HCT116 (cell line): ENCODE measurements around the gene IL32. TPM values are rescaled to one million over a fixed set of nuclear protein-coding genes. Genes with fewer than 3 reads are reported as not detected.

ENCODE experiments used
- ATAC-seq: fragments of 200-7000 bp; cut with Tn5 transposase; 2 replicates; pipeline ENCODE4 v1.9.1; 2020; ENCODE audit warnings: mild to moderate bottlenecking, moderate library complexity
- BruUV-seq: library from RNA; stranded (reverse); fragments of 400-500 nt; replicated peaks from 2 replicates; lab custom pipeline; 2021; lab: Mats Ljungman, UMichigan
- CTCF ChIA-PET: fragments of 300-600 bp; sonication (Branson Sonifier 250); formaldehyde crosslinking; loops from one replicate; lab custom pipeline; 2021; ENCODE audit warnings: antibody characterized with exemption; lab: Charles Lee
- POLR2A ChIA-PET: fragments of 300-600, 350-600 bp; sonication (Branson Sonifier 250); formaldehyde crosslinking; loops from one replicate; lab custom pipeline; 2021; ENCODE audit warnings: antibody characterized with exemption; lab: Charles Lee
- RAD21 ChIA-PET, 2 experiments: fragments of 300-600 bp; sonication (Branson Sonifier 250); formaldehyde crosslinking; loops; one replicate each; lab custom pipeline; 2023; ENCODE audit warnings: low total read pairs in 2 of 2; ENCODE audit not compliant: uncharacterized antibody in 2 of 2, unreplicated experiment in 2 of 2, low non-redundant PET in 1 of 2; lab: Charles Lee
- DNase-seq: peaks from one replicate; pipeline ENCODE4 v3.0.0-alpha.2; 2010; ENCODE audit warnings: low read depth, low spot score
- H2AFZ ChIP-seq: fragments of 200-600 bp; shearing (Covaris generic), sonication (generic); 2 replicates; pipeline ENCODE4 v1.6.1; 2017; ENCODE audit warnings: low read depth, mixed run types, mixed read lengths, antibody characterized with exemption, low read length; ENCODE audit not compliant: poor library complexity, severe bottlenecking
- H3K27ac ChIP-seq: 2 replicates; pipeline ENCODE4 v1.5.1; 2012; ENCODE audit warnings: low read depth, low read length
- H3K27me3 ChIP-seq: fragments of 200-600 bp; sonication (generic); 2 replicates; pipeline ENCODE4 v1.6.1; 2016; ENCODE audit warnings: mixed run types, low read length, mixed read lengths; ENCODE audit not compliant: insufficient read depth
- H3K36me3 ChIP-seq, 2 experiments: fragments of 200-500 bp in 1 of 2; fragments of 200-600 bp in 1 of 2; sonication (Bioruptor generic) in 1 of 2; sonication (generic) in 1 of 2; 2 replicates each; pipeline versions ENCODE4 v1.5.1 to v1.6.1; 2014 to 2016; ENCODE audit warnings: low read length in 2 of 2, inconsistent platforms in 1 of 2, mixed read lengths in 1 of 2, mixed run types in 1 of 2; ENCODE audit not compliant: insufficient read depth in 2 of 2, control insufficient read depth in 1 of 2
- H3K4me1 ChIP-seq, 2 experiments: fragments of 200-600 bp in 1 of 2; sonication (generic) in 1 of 2; 2 replicates each; pipeline versions ENCODE4 v1.5.1 to v1.6.1; 2012 to 2017; ENCODE audit warnings: low read length in 2 of 2, inconsistent platforms in 1 of 2, mild to moderate bottlenecking in 1 of 2, mixed read lengths in 1 of 2, mixed run types in 1 of 2, moderate library complexity in 1 of 2; ENCODE audit not compliant: insufficient read depth in 2 of 2, control insufficient read depth in 1 of 2
- H3K4me2 ChIP-seq: fragments of 200-600 bp; sonication (generic); 2 replicates; pipeline ENCODE4 v1.6.1; 2017; ENCODE audit warnings: mixed run types, low read length, mixed read lengths
- H3K4me3 ChIP-seq, 2 experiments: fragments of 200-600 bp in 1 of 2; sonication (generic) in 1 of 2; replicated peaks in 1 of 2; 2 replicates each; pipeline ENCODE4 v1.5.1; 2011 to 2016; ENCODE audit warnings: low read length in 2 of 2, control low read depth in 1 of 2, low read depth in 1 of 2, mild to moderate bottlenecking in 1 of 2, mixed read lengths in 1 of 2, mixed run types in 1 of 2
- H3K79me2 ChIP-seq: fragments of 200-600 bp; sonication (generic); 2 replicates; pipeline ENCODE4 v1.6.1; 2017; ENCODE audit warnings: mild to moderate bottlenecking, mixed run types, low read length, moderate library complexity, mixed read lengths; ENCODE audit not compliant: insufficient read depth
- H3K9ac ChIP-seq: fragments of 200-600 bp; sonication (generic); 2 replicates; pipeline ENCODE4 v1.6.1; 2016; ENCODE audit warnings: low read length, mixed read lengths
- H3K9me2 ChIP-seq: fragments of 200-600 bp; sonication (generic), shearing (Covaris generic); 2 replicates; pipeline ENCODE4 v1.6.1; 2017; ENCODE audit warnings: mixed run types, mild to moderate bottlenecking, moderate library complexity; ENCODE audit not compliant: insufficient read depth
- H3K9me3 ChIP-seq, 2 experiments: fragments of 200-500 bp in 1 of 2; fragments of 200-600 bp in 1 of 2; sonication (Bioruptor generic) in 1 of 2; sonication (generic) in 1 of 2; 2 replicates each; pipeline ENCODE4 v1.6.1; 2014 to 2017; ENCODE audit warnings: low read length in 2 of 2, mixed read lengths in 2 of 2, inconsistent platforms in 1 of 2, low read depth in 1 of 2, mild to moderate bottlenecking in 1 of 2, mixed run types in 1 of 2, moderate library complexity in 1 of 2; ENCODE audit not compliant: control insufficient read depth in 1 of 2, insufficient read depth in 1 of 2
- H4K20me1 ChIP-seq: fragments of 200-600 bp; sonication (generic), shearing (Covaris generic); 2 replicates; pipeline ENCODE4 v1.6.1; 2017; ENCODE audit warnings: mixed run types, mild to moderate bottlenecking, moderate library complexity; ENCODE audit not compliant: insufficient read depth
- CBX3 ChIP-seq: IDR thresholded peaks from 2 replicates; pipeline ENCODE4 v1.6.1; 2012; ENCODE audit warnings: low read depth
- CEBPB ChIP-seq: IDR thresholded peaks from 2 replicates; pipeline ENCODE4 v1.6.1; 2012; ENCODE audit warnings: low read depth
- CTCF ChIP-seq, 3 experiments: fragments of 200-600 bp in 1 of 3; sonication (generic) in 1 of 3; IDR thresholded peaks in 2 of 3; conservative IDR thresholded peaks in 1 of 3; 2 replicates each; pipeline ENCODE4 v1.5.1; 2012 to 2017; ENCODE audit warnings: low read depth in 2 of 3, low read length in 2 of 3, antibody characterized with exemption in 1 of 3, borderline replicate concordance in 1 of 3, control low read depth in 1 of 3, mild to moderate bottlenecking in 1 of 3, mixed read lengths in 1 of 3, mixed run types in 1 of 3, moderate library complexity in 1 of 3; ENCODE audit not compliant: insufficient read depth in 1 of 3
- EGR1 ChIP-seq: IDR thresholded peaks from 2 replicates; pipeline ENCODE4 v1.6.1; 2012; ENCODE audit warnings: low read depth
- ELF1 ChIP-seq: IDR thresholded peaks from 2 replicates; pipeline ENCODE4 v1.6.1; 2012; ENCODE audit warnings: low read depth, borderline replicate concordance
- EZH2 ChIP-seq: fragments of 200-600 bp; sonication (generic); IDR thresholded peaks from 2 replicates; pipeline ENCODE4 v1.6.1; 2017; ENCODE audit warnings: antibody characterized with exemption, mixed run types
- EZH2phosphoT487 ChIP-seq: fragments of 200-600 bp; IDR thresholded peaks from 2 replicates; pipeline ENCODE4 v1.6.1; 2018; ENCODE audit warnings: antibody characterized with exemption, borderline replicate concordance
- FOSL1 ChIP-seq: IDR thresholded peaks from 2 replicates; pipeline ENCODE4 v1.6.1; 2012; ENCODE audit warnings: low read depth
- JUND ChIP-seq: IDR thresholded peaks from 2 replicates; pipeline ENCODE4 v1.6.1; 2012
- MAX ChIP-seq: IDR thresholded peaks from 2 replicates; pipeline ENCODE4 v1.6.1; 2012
- POLR2AphosphoS5 ChIP-seq: IDR thresholded peaks from 2 replicates; pipeline ENCODE4 v1.6.1; 2011; ENCODE audit warnings: mild to moderate bottlenecking, low read depth, low read length, moderate library complexity
- RAD21 ChIP-seq: IDR thresholded peaks from 2 replicates; pipeline ENCODE4 v1.6.1; 2012; ENCODE audit warnings: low read depth, mild to moderate bottlenecking
- SRF ChIP-seq: IDR thresholded peaks from 2 replicates; pipeline ENCODE4 v1.6.1; 2012; ENCODE audit warnings: low read depth
- YY1 ChIP-seq: IDR thresholded peaks from 2 replicates; pipeline ENCODE4 v1.6.1; 2011; ENCODE audit warnings: low read length, low read depth, moderate library complexity, mild to moderate bottlenecking; ENCODE audit not compliant: insufficient replicate concordance; ENCODE audit errors: extremely low read depth
- ZFX ChIP-seq: fragments of 450-650 bp; IDR thresholded peaks from 2 replicates; pipeline ENCODE4 v1.6.1; 2017
- ZNF274 ChIP-seq: fragments of 200-500 bp; sonication (Bioruptor generic); IDR thresholded peaks from 2 replicates; pipeline ENCODE4 v1.6.1; 2014; ENCODE audit warnings: mild to moderate bottlenecking, low read depth, low read length, inconsistent platforms
- intact Hi-C: fragments of 100-400 bp; cut with micrococcal nuclease; formaldehyde crosslinking; loops from 2 replicates; pipeline ENCODE4 v1.10.0; 2022
- total RNA-seq: library from RNA; stranded (reverse); gene quantifications from one replicate; pipeline ENCODE4 v1.2.1, GENCODE V29; 2021; ENCODE audit not compliant: unreplicated experiment

IL32 gene
- total RNA-seq, 1 experiment from 2014 or later = 13.7 TPM

- no peaks in the 10 kb centered on the region for H3K9me2 ChIP-seq
- H3K4me3 ChIP-seq = no peak overlapping the region
- TF ChIP-seq CBX3 = no peak
- peak; percentile 42 to 50 (median 44); a peak in 5 of 6 replicates for TF ChIP-seq CTCF (IDR thresholded peaks at IDR 0.05 in 2 of 3, conservative IDR thresholded peaks at IDR 0.05 in 1 of 3; ENCODE audit: borderline replicate concordance in 1 of 3, insufficient read depth in 1 of 3, low read depth in 2 of 3, low read length in 2 of 3)
- peak; percentile 34; the same call in 1 of the 2 replicates for TF ChIP-seq RAD21
- no peaks in the 10 kb centered on the region for H3K9me3 ChIP-seq
- no peak overlapping the region for H3K27ac ChIP-seq
- ChIA-PET RAD21 (no interaction called here), POLR2A (no interaction called here), CTCF (interaction anchor here (0.5 to 1.3 kb wide), 3 partner anchors 10 to 59 kb away, joined by 3 read pairs; no protein-coding TSS in a partner anchor)
- ATAC-seq (peak; percentile 68), DNase-seq (no peak)
- H3K4me1 ChIP-seq = no peaks in the 10 kb centered on the region
- no peaks in the 10 kb centered on the region for H3K27me3 ChIP-seq
- H2AFZ ChIP-seq = no peak overlapping the region
- intact Hi-C loops = no loop called here
- no peak overlapping the region for H3K9ac ChIP-seq
- no peaks in the 10 kb centered on the region for H4K20me1 ChIP-seq
- no TSS peak for BruUV-seq
- H3K79me2 ChIP-seq = no peaks in the 10 kb centered on the region
- H3K4me2 ChIP-seq = no peak overlapping the region
- H3K36me3 ChIP-seq = no peaks in the 10 kb centered on the region
Measured at GRCh38 chr16:3087243-3088235, 22.1 kb downstream of the IL32 start.

- Histone ChIP-seq H3K27ac (no peak overlapping the region), H3K9ac (no peak overlapping the region), H3K4me2 (no peak overlapping the region), H3K9me2 (no peaks in the 10 kb centered on the region), H4K20me1 (no peaks in the 10 kb centered on the region), H3K9me3 (no peaks in the 10 kb centered on the region), H3K4me3 (no peak overlapping the region), H3K79me2 (no peaks in the 10 kb centered on the region), H3K27me3 (no peaks in the 10 kb centered on the region), H3K4me1 (no peaks in the 10 kb centered on the region), H2AFZ (no peak overlapping the region), H3K36me3 (no peaks in the 10 kb centered on the region)
- POLR2A ChIA-PET = no interaction called here
- ATAC-seq = no peak
- TF ChIP-seq EZH2 = no peak
- TF ChIP-seq JUND = no peak
- no peak for TF ChIP-seq RAD21
- no peak for TF ChIP-seq POLR2AphosphoS5
- no peak for TF ChIP-seq SRF
- TF ChIP-seq EGR1 = no peak
- TF ChIP-seq ZNF274 = no peak
- no peak for TF ChIP-seq ZFX
- no peak for TF ChIP-seq YY1
- no peak for TF ChIP-seq CEBPB
- TF ChIP-seq EZH2phosphoT487 = no peak
- TF ChIP-seq ELF1 = no peak
- TF ChIP-seq MAX = no peak
- TF ChIP-seq FOSL1 = no peak
- TF ChIP-seq CBX3 = no peak
- CTCF ChIA-PET = no interaction called here
- no peak for DNase-seq
- intact Hi-C loops = no loop called here
- no TSS peak for BruUV-seq
- RAD21 ChIA-PET = no interaction called here
Measured at GRCh38 chr16:3088450-3088849, 23.0 kb downstream of the IL32 start.
